Activated gamma-delta T cell (primary cell): Measurements from ENCODE around the gene TCF7L1.
"Not testable (repeated sequence)": the region's sequence is repeated elsewhere in the genome, so short reads cannot be mapped to it uniquely, and the experiment has no call there.

Source experiments
- DNase-seq: peaks from one replicate; lab custom pipeline; 2025; lab: John Stamatoyannopoulos, UW
- total RNA-seq, 2 donors: gene quantifications; one replicate each; lab custom pipeline; 2026; lab: John Stamatoyannopoulos, UW

Gene TCF7L1, protein sequence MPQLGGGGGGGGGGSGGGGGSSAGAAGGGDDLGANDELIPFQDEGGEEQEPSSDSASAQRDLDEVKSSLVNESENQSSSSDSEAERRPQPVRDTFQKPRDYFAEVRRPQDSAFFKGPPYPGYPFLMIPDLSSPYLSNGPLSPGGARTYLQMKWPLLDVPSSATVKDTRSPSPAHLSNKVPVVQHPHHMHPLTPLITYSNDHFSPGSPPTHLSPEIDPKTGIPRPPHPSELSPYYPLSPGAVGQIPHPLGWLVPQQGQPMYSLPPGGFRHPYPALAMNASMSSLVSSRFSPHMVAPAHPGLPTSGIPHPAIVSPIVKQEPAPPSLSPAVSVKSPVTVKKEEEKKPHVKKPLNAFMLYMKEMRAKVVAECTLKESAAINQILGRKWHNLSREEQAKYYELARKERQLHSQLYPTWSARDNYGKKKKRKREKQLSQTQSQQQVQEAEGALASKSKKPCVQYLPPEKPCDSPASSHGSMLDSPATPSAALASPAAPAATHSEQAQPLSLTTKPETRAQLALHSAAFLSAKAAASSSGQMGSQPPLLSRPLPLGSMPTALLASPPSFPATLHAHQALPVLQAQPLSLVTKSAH
- total RNA-seq, result 0 to 0.09 reads per million in 2 donors

DNA sequence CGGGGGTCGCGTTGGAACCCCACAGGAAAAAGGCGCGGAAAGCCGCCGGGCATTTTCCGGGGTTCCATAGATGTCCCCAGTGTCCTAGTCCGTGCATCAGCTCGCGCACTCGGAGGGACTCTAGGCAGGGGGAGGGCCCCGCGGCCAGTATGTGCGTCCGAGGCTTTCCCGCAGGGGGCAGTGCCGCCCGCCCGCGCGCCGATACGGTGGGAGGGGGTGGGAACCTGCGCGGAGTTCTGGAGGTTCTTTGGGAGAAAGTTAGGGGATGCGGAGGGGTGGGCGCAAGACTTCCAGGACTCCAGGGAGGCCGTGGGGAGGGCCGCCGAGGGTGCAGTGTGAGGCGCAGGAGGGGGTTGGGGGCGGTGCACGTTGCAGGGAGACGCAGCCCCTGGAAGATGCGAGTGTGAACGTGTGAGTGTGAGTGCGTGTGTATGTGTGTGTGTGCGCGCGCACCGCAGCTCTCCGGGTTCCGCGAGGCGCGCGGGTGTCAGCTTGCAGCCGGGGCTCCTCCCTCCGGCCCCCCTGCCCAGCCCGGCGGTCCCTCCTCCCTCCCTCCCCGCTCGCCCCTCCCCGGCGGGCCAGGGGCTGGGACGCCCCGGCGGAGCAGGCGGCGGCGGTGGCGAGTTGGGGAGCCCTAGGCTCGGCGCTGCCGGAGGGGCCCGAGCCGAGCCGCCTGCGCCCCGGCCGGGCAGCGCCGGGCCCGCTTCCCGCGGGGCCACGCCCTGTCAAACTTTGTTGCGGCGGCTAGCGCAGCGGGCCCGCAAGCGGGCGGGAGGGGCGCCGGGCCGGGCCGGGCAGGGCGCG lies at the start of gene TCF7L1:
Gene TCF7L1 (plus strand): TSS at position 559 of the 804 bp plus-strand sequence. CDS start 293 bp downstream, outside the sequence.
- peak; percentile 20 for DNase-seq

DNA sequence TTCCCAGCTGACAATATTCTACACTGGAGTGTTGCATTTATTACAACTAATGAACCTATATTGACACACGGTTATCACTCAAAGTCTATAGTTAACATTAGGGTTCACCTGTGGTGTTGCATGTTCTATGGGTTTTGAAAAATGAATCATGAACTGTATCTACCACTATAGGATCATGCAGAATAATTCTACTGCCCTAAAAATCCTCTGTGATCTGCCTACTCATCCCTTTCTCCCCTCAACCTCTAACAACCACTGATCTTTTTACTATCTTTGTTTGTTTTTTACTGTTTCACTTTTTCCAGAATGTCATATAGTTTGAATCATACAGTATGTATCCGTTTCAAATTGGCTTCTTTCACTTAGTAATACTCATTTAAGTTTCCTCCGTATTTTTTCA lies 47.6 kb upstream of the TCF7L1 start:
- DNase-seq, result no peak

DNA sequence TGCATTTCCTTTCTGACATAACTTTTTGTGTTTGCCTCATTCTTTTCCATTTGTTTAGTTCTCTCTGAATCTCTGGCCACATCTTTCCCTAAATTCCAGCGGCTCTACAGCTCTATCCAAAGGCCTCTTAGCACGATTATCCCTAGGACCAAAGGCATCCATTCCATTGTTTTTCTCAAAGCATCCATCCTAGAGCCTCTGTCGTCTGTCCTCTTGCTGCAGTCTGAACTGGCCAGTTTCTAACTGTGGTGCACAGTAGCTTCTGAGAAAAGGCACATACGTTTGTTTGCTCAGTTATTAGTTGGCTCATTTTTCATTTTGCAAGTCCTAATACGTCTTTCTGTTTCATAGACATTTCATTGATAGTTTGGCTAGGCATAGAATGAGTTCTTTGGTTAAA lies 45.7 kb upstream of the TCF7L1 start:
- no peak for DNase-seq

DNA sequence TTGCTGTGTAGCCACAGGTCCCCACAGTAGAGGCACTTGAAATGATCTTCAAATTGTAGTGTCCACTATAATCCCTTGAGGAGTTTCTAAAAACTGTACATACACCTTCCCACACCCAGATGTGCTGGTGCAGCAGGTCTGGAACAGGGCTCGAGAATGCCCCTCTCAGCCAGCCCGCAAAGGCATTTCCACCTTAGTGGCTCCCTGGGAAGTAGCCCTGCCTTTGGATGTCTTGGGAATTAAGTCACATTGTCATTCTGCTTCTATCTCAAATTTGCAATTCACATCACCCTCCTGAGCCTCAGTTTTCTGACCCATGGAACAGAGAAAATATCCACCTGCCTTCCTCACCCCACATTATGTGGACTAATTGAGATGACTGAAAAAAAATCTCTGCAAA lies 44.3 kb upstream of the TCF7L1 start:
- no peak for DNase-seq

DNA sequence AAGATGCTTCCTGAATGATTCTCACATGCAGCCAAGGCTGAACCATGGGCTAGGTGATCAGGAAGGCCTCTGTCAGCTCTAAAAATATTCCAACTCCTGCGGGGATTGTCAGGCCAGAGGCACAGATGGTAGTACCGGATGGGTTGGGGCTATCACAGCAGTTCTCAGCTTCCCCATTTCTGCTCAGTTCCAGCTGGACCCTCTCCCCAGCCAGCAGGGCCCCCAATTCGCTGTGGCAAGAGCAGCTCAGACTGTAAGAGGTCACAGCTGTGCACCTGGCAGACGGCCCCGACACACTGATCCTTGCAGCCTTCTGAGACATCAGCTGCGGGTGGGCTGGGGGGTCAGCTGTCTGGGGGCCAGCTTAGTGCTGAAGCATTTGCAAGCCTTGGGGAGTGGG lies 43.6 kb upstream of the TCF7L1 start:
- DNase-seq, result no peak

DNA sequence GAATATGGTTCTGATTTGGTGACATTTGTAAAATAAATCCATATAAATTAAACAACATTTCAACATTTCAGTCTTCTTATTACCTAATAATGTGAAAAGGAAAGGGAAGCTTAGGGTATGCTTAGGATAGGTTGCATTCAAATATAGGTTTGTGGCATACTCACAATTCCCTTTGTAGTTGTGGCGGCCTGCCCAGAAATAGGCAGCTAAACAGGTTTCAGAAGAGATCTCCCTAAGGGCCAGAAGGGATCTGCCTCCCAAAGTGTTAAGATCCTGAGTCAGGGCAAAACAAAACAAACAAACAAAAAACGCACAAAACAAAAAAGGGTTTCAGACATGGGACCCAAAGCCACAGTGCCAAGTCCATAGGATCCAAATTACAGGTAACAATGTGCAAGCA lies 41.4 kb upstream of the TCF7L1 start:
- DNase-seq, result no peak

DNA sequence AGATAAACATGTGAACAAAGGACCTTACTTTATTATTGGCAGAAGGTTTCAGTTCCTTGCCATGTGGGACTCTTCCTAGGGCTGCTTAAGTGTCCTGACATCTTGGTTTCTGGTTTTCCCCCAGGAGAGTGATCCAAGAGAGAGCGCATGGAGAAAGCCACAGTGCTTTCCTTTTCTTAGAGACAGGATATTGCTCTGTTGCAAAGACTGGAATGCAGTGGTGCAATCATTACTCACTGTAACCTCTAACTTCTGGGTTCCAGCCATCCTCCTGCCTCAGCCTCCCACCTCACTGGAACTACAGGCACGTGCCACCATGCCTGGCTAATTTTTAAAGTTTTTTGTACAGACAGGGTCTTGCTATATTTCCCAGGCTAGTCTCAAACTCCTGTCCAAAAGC lies 38.1 kb upstream of the TCF7L1 start:
- DNase-seq, result no peak

DNA sequence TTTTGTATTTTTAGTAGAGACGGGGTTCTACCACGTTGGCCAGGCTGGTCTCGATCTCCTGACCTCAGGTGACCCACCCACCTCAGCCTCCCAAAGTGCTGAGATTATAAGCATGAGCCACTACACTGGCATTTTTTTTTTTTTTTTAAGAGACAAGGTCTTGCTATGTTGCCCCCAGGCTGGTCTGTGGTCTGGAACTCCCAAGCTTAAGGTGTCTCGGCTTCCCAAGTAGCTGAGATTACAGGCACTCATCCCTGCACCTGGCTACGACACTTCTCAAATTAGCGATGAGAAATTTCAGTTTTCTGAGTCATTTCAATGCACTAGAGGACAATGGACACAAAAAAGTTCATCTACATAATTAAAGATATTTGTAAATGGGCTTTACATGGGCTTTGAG lies 36.6 kb upstream of the TCF7L1 start:
- no peak for DNase-seq

DNA sequence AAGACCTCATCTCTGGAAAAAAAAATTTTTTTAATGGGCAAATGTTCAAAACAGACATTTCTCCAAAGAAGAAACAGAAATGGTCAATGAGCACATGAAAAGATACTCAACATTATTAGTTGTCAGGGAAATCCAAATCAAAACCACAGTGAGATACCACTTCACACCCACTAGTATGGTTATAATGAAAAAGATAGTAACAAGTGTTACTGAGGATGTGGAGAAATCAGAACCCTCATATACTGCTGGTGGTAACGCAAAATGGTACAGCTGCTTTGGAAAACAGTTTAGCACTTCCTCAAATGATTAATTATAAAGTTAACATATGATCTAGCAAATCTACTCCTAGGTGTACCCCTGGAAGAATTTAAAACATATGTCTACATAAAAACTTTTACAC lies 29.0 kb upstream of the TCF7L1 start:
- no peak for DNase-seq

DNA sequence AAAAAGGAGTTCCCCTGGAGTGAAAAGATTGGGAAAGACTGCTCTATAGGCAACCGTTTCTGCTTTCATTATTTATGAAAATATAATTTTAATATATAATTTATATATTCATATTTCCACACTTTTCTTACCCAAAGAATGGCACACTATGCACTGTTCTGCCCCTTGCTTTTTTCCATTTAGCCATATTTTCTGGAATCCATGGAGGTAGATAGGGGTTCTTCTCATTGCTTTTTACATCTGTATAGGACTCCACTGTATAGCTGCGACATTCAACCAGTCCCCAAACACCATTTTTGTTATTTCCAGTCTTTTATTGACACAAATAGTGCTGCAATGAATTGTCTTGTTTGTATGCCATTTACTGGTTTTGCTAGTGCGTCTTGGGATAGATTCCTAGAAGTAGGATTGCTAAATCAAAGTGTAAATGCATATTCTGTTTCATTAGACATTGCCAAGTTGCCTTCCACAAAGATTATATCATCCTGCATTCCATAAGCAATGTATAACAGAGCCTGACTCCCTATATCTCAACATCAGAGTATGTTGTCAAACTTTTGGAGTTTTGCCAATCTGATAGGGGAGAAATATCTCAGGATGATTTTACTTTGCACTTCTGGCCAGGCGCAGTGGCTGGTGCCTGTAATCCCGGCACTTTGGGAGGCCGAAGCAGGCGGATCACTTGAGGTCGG lies 26.6 kb upstream of the TCF7L1 start:
- no peak for DNase-seq

DNA sequence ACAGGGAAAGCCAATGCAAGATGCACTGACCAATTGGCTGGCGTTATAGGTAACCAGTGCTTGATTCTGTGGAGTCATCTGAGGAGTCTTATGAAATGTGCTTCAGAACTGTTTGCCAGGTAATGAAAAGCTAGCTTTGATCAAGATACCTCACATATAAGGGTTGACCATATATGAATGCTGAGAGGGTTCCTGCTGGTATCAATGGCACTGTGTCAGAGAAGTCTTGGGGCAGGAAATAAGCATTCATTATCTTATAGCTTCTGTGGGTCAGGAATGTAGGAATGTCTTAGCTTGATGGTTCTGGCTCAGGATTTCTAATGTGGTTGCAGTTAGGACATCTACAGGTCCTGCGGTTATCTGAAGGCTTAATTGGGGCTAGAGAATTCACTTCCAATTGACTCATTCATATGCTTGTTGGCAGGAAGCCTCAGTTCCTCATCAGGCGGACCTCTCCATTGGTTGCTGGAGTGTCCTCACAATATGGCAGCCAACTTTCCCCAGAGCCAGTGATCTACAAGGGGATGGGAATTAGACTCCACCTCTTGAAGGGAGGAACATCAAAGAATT lies 22.1 kb upstream of the TCF7L1 start:
- no peak for DNase-seq

DNA sequence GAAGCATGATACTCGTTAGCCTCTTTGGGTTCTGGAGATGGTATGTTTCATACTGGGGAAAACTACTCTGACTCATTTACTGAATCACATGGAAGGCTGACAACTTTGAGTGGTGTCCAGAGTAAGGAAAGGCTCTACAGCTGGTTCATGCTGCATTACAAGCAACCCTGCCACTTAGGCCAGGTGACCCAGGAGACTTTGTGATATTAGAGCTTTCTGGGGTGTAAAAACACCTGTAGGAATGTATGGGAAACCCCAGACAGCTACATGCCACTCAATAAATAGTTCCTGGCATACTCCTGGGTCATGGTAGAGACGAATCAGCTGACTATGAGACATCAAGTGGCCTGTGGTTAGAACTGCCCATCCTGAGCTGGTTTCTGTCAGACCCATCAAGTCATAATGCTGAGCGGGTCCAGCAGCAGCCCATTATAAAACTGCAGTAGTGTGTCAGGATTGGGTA lies 21.3 kb upstream of the TCF7L1 start:
- no peak for DNase-seq

DNA sequence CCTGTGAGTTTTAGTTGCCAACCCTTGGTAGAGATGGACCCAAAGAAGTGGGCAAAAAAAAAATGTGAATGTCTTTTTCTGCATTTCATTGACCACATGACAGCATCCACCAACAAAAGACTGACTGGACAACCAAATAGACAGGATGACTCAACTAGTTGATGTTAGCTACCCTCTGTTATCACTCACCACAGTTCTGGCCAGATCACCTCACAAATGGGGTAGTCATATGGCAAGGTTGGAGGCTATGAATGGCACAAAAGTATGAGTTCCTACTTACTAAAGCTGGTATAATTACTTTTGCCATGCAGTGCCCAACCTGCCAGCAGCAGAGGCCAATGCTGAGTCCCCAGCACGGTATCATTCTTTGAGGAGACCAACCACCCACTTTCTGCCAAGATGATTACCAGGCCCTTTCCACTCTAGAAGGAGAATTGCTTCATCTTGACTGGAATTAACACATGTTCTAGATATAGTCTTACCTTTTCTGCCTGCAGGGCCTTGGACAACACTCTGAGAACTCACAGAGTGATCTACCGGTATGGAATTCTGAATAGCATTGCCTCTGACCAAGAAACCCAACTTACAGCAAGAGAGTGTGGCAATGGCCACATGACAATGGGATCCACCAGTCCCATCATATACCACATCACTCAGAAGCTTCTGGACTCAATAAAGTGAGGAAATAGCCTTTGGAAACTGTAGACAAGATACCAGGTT lies 20.1 kb upstream of the TCF7L1 start:
- no peak for DNase-seq

DNA sequence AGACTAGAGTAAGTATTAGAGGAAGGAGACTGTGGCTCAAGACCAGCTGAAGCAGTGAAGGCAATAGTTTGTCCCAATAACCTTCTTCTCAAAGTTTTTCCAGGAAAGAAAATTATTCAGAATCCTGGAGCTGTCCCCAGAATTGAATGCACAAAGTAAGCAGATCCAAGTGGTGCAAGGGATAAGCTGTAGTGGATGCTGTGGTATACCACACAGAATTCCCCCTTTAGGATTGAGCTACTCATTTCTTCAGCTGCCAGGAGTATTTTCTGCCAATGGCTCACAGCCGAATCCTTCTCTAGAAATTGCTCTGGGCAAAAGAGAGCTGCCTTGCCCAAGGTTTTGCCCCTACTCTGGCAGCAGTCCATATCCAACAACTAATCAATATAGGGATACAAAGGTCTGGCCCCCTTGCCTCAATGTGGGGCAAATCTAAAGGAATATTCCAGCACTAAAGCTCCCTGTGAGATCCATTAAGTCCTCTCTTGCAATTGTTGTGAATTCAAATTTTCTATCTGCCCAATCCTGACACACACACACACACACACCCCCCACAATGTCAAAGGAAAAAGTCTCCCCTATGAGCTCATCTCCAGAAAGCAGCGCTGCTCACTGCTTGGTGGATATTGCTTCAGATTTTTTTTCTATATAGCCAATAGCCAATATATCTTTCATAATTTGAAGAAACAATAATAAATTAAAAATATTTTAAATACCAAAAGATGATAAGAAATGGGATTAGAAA lies 18.4 kb upstream of the TCF7L1 start:
- no peak for DNase-seq

DNA sequence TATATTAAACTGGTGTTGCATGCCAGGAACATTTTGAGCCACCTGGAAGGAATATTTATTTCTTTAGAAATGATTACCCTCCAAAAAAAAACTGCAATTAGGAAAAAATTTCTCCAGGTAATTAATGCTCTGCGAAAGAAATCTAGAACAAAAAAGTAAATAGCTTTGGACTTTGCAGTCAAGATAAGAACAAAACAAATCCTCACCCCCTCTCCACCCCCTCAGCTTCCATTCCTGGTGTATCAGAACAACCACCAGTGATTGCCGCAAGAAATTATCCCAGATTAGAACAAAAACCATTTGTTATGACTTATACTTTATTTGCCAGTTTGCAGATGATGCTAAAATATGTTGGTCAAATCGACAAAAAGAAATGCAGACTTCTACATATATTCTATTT lies 17.0 kb upstream of the TCF7L1 start:
- no peak for DNase-seq

DNA sequence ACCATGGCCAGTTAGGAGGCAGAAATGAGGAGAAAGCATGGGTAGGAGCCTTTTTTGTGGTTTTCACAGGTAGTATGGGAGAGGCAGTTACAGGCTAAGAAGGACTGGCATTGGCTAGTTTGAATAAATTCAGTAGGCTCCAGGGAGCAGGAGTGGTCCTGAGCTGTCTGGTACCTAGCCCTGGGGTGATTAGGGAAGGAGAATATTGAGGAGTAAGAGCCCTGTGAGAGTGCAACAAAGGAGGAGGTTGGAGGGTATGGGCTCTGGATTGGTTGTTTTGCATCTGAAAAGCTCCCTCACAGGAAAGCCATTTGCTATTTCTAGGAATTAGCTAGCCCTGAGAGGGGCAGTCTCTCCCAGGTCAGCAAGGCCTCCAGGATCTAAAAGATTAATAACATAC lies 13.3 kb upstream of the TCF7L1 start:
- no peak for DNase-seq

DNA sequence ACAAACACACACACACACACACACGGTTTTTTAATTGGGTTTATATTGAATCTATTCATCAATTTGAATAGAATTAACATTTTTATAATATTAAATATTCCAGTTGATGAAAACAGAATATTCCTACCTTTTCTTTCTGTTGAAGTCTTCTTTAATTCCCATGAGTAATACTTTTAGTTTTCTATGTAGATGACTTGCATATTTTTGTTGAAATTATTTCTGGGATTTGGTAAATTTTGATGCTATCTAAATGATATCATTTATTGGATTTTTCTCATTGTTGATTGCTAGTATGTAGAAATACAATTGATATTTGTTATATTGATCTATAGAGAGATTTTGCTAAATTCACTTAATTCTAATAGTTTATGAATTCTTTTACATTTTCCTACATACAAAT lies 12.8 kb upstream of the TCF7L1 start:
- DNase-seq, result no peak

DNA sequence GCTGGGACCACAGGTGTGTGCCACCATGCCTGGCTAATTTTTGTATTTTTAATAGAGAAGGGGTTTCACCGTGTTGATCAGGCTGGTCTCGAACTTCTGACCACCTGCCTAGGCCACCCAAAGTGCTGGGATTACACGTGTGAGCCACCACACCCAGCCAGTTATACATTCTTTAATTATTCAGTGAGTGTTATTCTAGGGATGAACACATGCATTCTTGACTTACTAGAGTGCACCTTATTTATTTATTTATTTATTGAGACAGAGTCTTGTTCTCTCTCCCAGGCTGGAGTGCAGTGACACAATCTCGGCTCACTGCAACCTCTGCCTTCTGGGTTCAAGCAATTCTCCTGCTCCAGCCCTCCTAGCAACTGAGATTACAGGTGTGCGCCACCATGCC lies 6.7 kb upstream of the TCF7L1 start:
- not testable (repeated sequence) for DNase-seq

DNA sequence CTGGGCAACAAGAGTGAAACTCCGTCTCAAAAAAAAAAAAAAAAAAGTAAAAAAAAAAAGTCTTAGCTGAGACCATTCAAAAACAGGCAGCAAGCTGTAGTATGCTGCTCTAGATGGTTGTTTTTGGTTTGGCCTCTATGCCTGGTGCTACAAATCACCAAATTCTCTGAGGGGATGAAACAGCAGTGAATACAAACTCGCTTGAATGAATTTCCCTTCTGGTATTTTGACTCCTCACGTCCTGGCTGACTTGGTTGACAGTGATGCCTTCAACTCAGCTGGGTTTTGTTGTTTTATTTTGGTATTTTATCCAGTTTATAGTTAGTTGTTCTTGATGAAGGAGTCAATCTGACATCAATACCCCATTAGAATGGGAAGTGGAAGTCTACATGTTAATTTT lies 3.3 kb upstream of the TCF7L1 start:
- DNase-seq, result no peak

DNA sequence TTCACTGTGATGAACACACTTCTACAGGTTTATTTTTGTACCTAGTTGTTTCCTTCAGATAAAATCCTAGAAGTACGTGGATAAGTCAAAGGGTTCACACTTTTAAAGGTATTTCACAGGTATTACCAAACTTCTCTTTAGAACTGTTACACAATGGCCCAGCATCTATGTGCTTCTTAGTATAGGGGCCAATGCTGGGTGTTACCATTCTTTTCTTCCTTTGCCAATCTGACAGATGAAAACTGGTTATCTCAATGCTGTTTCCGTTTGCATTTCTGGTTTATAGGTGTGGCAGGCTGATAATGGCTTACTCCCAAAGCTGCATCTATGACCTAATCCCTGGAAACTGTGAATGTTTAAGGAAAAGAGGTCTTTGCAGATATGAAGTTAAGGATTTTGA lies 2.8 kb upstream of the TCF7L1 start:
- DNase-seq, result no peak
